ENCODE results near the gene DEFB126.

Gene DEFB126

GRCh38 chr20:187733-188132, 45.3 kb downstream of the DEFB126 start:
- no peak for TF ChIP-seq CTCF (IDR thresholded peaks at IDR 0.05; ENCODE audit: extremely low read depth, missing control alignments)
- DNase-seq (ENCODE audit: low spot score): no peak

- no peak for TF ChIP-seq CTCF (IDR thresholded peaks at IDR 0.05; ENCODE audit: extremely low read depth, missing control alignments)
- no peak for DNase-seq (ENCODE audit: low spot score)
Measured at GRCh38 chr20:189611-190010, 47.2 kb downstream of the DEFB126 start, which contains the start of gene DEFB128. TSS of gene DEFB128 (minus strand) at chr20:189711. CDS start at chr20:189623, 88 bp downstream.

Measured in GM20000 (cell line).